HCT116 (cell line): ENCODE results near the gene SCN1B. TPM values are rescaled to one million over a fixed set of nuclear protein-coding genes. Genes with fewer than 3 reads are reported as not detected.

Experiments used
- ATAC-seq: fragments of 200-7000 bp; cut with Tn5 transposase; 2 replicates; pipeline ENCODE4 v1.9.1; 2020; ENCODE audit warnings: mild to moderate bottlenecking, moderate library complexity
- BruUV-seq: library from RNA; stranded (reverse); fragments of 400-500 nt; replicated peaks from 2 replicates; lab custom pipeline; 2021; lab: Mats Ljungman, UMichigan
- CTCF ChIA-PET: fragments of 300-600 bp; sonication (Branson Sonifier 250); formaldehyde crosslinking; loops from one replicate; lab custom pipeline; 2021; ENCODE audit warnings: antibody characterized with exemption; lab: Charles Lee
- POLR2A ChIA-PET: fragments of 300-600, 350-600 bp; sonication (Branson Sonifier 250); formaldehyde crosslinking; loops from one replicate; lab custom pipeline; 2021; ENCODE audit warnings: antibody characterized with exemption; lab: Charles Lee
- RAD21 ChIA-PET, 2 experiments: fragments of 300-600 bp; sonication (Branson Sonifier 250); formaldehyde crosslinking; loops; one replicate each; lab custom pipeline; 2023; ENCODE audit warnings: low total read pairs in 2 of 2; ENCODE audit not compliant: uncharacterized antibody in 2 of 2, unreplicated experiment in 2 of 2, low non-redundant PET in 1 of 2; lab: Charles Lee
- DNase-seq: peaks from one replicate; pipeline ENCODE4 v3.0.0-alpha.2; 2010; ENCODE audit warnings: low read depth, low spot score
- H2AFZ ChIP-seq: fragments of 200-600 bp; shearing (Covaris generic), sonication (generic); 2 replicates; pipeline ENCODE4 v1.6.1; 2017; ENCODE audit warnings: low read depth, mixed run types, mixed read lengths, antibody characterized with exemption, low read length; ENCODE audit not compliant: poor library complexity, severe bottlenecking
- H3K27ac ChIP-seq: 2 replicates; pipeline ENCODE4 v1.5.1; 2012; ENCODE audit warnings: low read depth, low read length
- H3K27me3 ChIP-seq: fragments of 200-600 bp; sonication (generic); 2 replicates; pipeline ENCODE4 v1.6.1; 2016; ENCODE audit warnings: mixed run types, low read length, mixed read lengths; ENCODE audit not compliant: insufficient read depth
- H3K36me3 ChIP-seq, 2 experiments: fragments of 200-500 bp in 1 of 2; fragments of 200-600 bp in 1 of 2; sonication (Bioruptor generic) in 1 of 2; sonication (generic) in 1 of 2; 2 replicates each; pipeline versions ENCODE4 v1.5.1 to v1.6.1; 2014 to 2016; ENCODE audit warnings: low read length in 2 of 2, inconsistent platforms in 1 of 2, mixed read lengths in 1 of 2, mixed run types in 1 of 2; ENCODE audit not compliant: insufficient read depth in 2 of 2, control insufficient read depth in 1 of 2
- H3K4me1 ChIP-seq, 2 experiments: fragments of 200-600 bp in 1 of 2; sonication (generic) in 1 of 2; 2 replicates each; pipeline versions ENCODE4 v1.5.1 to v1.6.1; 2012 to 2017; ENCODE audit warnings: low read length in 2 of 2, inconsistent platforms in 1 of 2, mild to moderate bottlenecking in 1 of 2, mixed read lengths in 1 of 2, mixed run types in 1 of 2, moderate library complexity in 1 of 2; ENCODE audit not compliant: insufficient read depth in 2 of 2, control insufficient read depth in 1 of 2
- H3K4me2 ChIP-seq: fragments of 200-600 bp; sonication (generic); 2 replicates; pipeline ENCODE4 v1.6.1; 2017; ENCODE audit warnings: mixed run types, low read length, mixed read lengths
- H3K4me3 ChIP-seq, 2 experiments: fragments of 200-600 bp in 1 of 2; sonication (generic) in 1 of 2; replicated peaks in 1 of 2; 2 replicates each; pipeline ENCODE4 v1.5.1; 2011 to 2016; ENCODE audit warnings: low read length in 2 of 2, control low read depth in 1 of 2, low read depth in 1 of 2, mild to moderate bottlenecking in 1 of 2, mixed read lengths in 1 of 2, mixed run types in 1 of 2
- H3K79me2 ChIP-seq: fragments of 200-600 bp; sonication (generic); 2 replicates; pipeline ENCODE4 v1.6.1; 2017; ENCODE audit warnings: mild to moderate bottlenecking, mixed run types, low read length, moderate library complexity, mixed read lengths; ENCODE audit not compliant: insufficient read depth
- H3K9ac ChIP-seq: fragments of 200-600 bp; sonication (generic); 2 replicates; pipeline ENCODE4 v1.6.1; 2016; ENCODE audit warnings: low read length, mixed read lengths
- H3K9me2 ChIP-seq: fragments of 200-600 bp; sonication (generic), shearing (Covaris generic); 2 replicates; pipeline ENCODE4 v1.6.1; 2017; ENCODE audit warnings: mixed run types, mild to moderate bottlenecking, moderate library complexity; ENCODE audit not compliant: insufficient read depth
- H3K9me3 ChIP-seq, 2 experiments: fragments of 200-500 bp in 1 of 2; fragments of 200-600 bp in 1 of 2; sonication (Bioruptor generic) in 1 of 2; sonication (generic) in 1 of 2; 2 replicates each; pipeline ENCODE4 v1.6.1; 2014 to 2017; ENCODE audit warnings: low read length in 2 of 2, mixed read lengths in 2 of 2, inconsistent platforms in 1 of 2, low read depth in 1 of 2, mild to moderate bottlenecking in 1 of 2, mixed run types in 1 of 2, moderate library complexity in 1 of 2; ENCODE audit not compliant: control insufficient read depth in 1 of 2, insufficient read depth in 1 of 2
- H4K20me1 ChIP-seq: fragments of 200-600 bp; sonication (generic), shearing (Covaris generic); 2 replicates; pipeline ENCODE4 v1.6.1; 2017; ENCODE audit warnings: mixed run types, mild to moderate bottlenecking, moderate library complexity; ENCODE audit not compliant: insufficient read depth
- CBX3 ChIP-seq: IDR thresholded peaks from 2 replicates; pipeline ENCODE4 v1.6.1; 2012; ENCODE audit warnings: low read depth
- CTCF ChIP-seq, 3 experiments: fragments of 200-600 bp in 1 of 3; sonication (generic) in 1 of 3; IDR thresholded peaks in 2 of 3; conservative IDR thresholded peaks in 1 of 3; 2 replicates each; pipeline ENCODE4 v1.5.1; 2012 to 2017; ENCODE audit warnings: low read depth in 2 of 3, low read length in 2 of 3, antibody characterized with exemption in 1 of 3, borderline replicate concordance in 1 of 3, control low read depth in 1 of 3, mild to moderate bottlenecking in 1 of 3, mixed read lengths in 1 of 3, mixed run types in 1 of 3, moderate library complexity in 1 of 3; ENCODE audit not compliant: insufficient read depth in 1 of 3
- EGR1 ChIP-seq: IDR thresholded peaks from 2 replicates; pipeline ENCODE4 v1.6.1; 2012; ENCODE audit warnings: low read depth
- EZH2 ChIP-seq: fragments of 200-600 bp; sonication (generic); IDR thresholded peaks from 2 replicates; pipeline ENCODE4 v1.6.1; 2017; ENCODE audit warnings: antibody characterized with exemption, mixed run types
- FOSL1 ChIP-seq: IDR thresholded peaks from 2 replicates; pipeline ENCODE4 v1.6.1; 2012; ENCODE audit warnings: low read depth
- MAX ChIP-seq: IDR thresholded peaks from 2 replicates; pipeline ENCODE4 v1.6.1; 2012
- POLR2A ChIP-seq: IDR thresholded peaks from 2 replicates; pipeline ENCODE4 v1.7.0; 2011; ENCODE audit warnings: borderline replicate concordance; ENCODE audit not compliant: insufficient read depth, insufficient read length; ENCODE audit errors: extremely low read depth
- POLR2AphosphoS5 ChIP-seq: IDR thresholded peaks from 2 replicates; pipeline ENCODE4 v1.6.1; 2011; ENCODE audit warnings: mild to moderate bottlenecking, low read depth, low read length, moderate library complexity
- SP1 ChIP-seq: IDR thresholded peaks from 2 replicates; pipeline ENCODE4 v1.6.1; 2012; ENCODE audit warnings: low read depth
- YY1 ChIP-seq: IDR thresholded peaks from 2 replicates; pipeline ENCODE4 v1.6.1; 2011; ENCODE audit warnings: low read length, low read depth, moderate library complexity, mild to moderate bottlenecking; ENCODE audit not compliant: insufficient replicate concordance; ENCODE audit errors: extremely low read depth
- ZBTB33 ChIP-seq: IDR thresholded peaks from 2 replicates; pipeline ENCODE4 v1.6.1; 2011; ENCODE audit warnings: mild to moderate bottlenecking, low read length, moderate library complexity; ENCODE audit not compliant: insufficient replicate concordance; ENCODE audit errors: extremely low read depth
- ZNF274 ChIP-seq: fragments of 200-500 bp; sonication (Bioruptor generic); IDR thresholded peaks from 2 replicates; pipeline ENCODE4 v1.6.1; 2014; ENCODE audit warnings: mild to moderate bottlenecking, low read depth, low read length, inconsistent platforms
- intact Hi-C: fragments of 100-400 bp; cut with micrococcal nuclease; formaldehyde crosslinking; loops from 2 replicates; pipeline ENCODE4 v1.10.0; 2022
- total RNA-seq: library from RNA; stranded (reverse); gene quantifications from one replicate; pipeline ENCODE4 v1.2.1, GENCODE V29; 2021; ENCODE audit not compliant: unreplicated experiment

Gene SCN1B
- total RNA-seq, 1 experiment from 2014 or later: 6.6 TPM

- peaks cover 3 to 4% of the 10 kb centered on the region in 2 experiments; a peak in 3 of 4 replicates for H3K4me1 ChIP-seq
- CTCF ChIA-PET: no interaction called here
Measured at GRCh38 chr19:35073516-35073915, 43.2 kb downstream of the SCN1B start.

GRCh38 chr19:35073941-35074340 lies 43.7 kb downstream of the SCN1B start:
- intact Hi-C loops: no loop called here
- BruUV-seq: no TSS peak
- no peak for DNase-seq
- RAD21 ChIA-PET: no interaction called here
- CTCF ChIA-PET: no interaction called here
- H3K9me3 ChIP-seq: peaks cover 0 to 5% of the 10 kb centered on the region in 2 experiments; a peak in 1 of 4 replicates
- H4K20me1 ChIP-seq: no peaks in the 10 kb centered on the region
- no peak overlapping the region for H3K4me3 ChIP-seq
- H3K79me2 ChIP-seq: no peaks in the 10 kb centered on the region
- no peak for ATAC-seq
- no peak overlapping the region for H3K9ac ChIP-seq
- no peak overlapping the region for H3K4me2 ChIP-seq
- H3K36me3 ChIP-seq: no peaks in the 10 kb centered on the region
- POLR2A ChIA-PET: no interaction called here
- H2AFZ ChIP-seq: no peak overlapping the region
- no peaks in the 10 kb centered on the region; a peak in 1 of 4 replicates for H3K4me1 ChIP-seq
- no peaks in the 10 kb centered on the region for H3K27me3 ChIP-seq
- H3K9me2 ChIP-seq: no peaks in the 10 kb centered on the region
- H3K27ac ChIP-seq: no peak overlapping the region
- TF ChIP-seq FOSL1 (no peak), CTCF (IDR thresholded peaks at IDR 0.05 in 2 of 3, conservative IDR thresholded peaks at IDR 0.05 in 1 of 3; ENCODE audit: borderline replicate concordance in 1 of 3, insufficient read depth in 1 of 3, low read depth in 2 of 3, low read length in 2 of 3) (no peak), ZBTB33 (no peak), POLR2A (no peak), EZH2 (no peak), SP1 (no peak), MAX (no peak), POLR2AphosphoS5 (no peak)

More at GRCh38 chr19:35073516-35073915, 43.2 kb downstream of the SCN1B start:
- BruUV-seq: no TSS peak
- H3K36me3 ChIP-seq: no peaks in the 10 kb centered on the region
- no peak overlapping the region for H2AFZ ChIP-seq
- intact Hi-C loops: no loop called here
- H3K27ac ChIP-seq: no peak overlapping the region
- RAD21 ChIA-PET: no interaction called here
- no peak overlapping the region for H3K4me2 ChIP-seq
- DNase-seq (no peak), ATAC-seq (no peak)
- TF ChIP-seq CBX3: no peak
- no peak for TF ChIP-seq EGR1
- no peak for TF ChIP-seq ZBTB33
- no peak for TF ChIP-seq ZNF274
- TF ChIP-seq YY1: no peak
- POLR2A ChIA-PET: no interaction called here
- no peaks in the 10 kb centered on the region for H4K20me1 ChIP-seq
- H3K27me3 ChIP-seq: no peaks in the 10 kb centered on the region
- H3K9me2 ChIP-seq: no peaks in the 10 kb centered on the region
- H3K79me2 ChIP-seq: no peaks in the 10 kb centered on the region
- peaks cover 0 to 5% of the 10 kb centered on the region in 2 experiments; a peak in 1 of 4 replicates for H3K9me3 ChIP-seq
- no peak overlapping the region for H3K9ac ChIP-seq
- no peak overlapping the region for H3K4me3 ChIP-seq
